Measurements from ENCODE around the gene KIAA1755. TPM values are rescaled to one million over a fixed set of nuclear protein-coding genes. Genes with fewer than 3 reads are reported as not detected.

Gene KIAA1755
- total and polyA plus RNA-seq, 11 donors: 2.1 to 6.7 (median 3.5) TPM

DNA sequence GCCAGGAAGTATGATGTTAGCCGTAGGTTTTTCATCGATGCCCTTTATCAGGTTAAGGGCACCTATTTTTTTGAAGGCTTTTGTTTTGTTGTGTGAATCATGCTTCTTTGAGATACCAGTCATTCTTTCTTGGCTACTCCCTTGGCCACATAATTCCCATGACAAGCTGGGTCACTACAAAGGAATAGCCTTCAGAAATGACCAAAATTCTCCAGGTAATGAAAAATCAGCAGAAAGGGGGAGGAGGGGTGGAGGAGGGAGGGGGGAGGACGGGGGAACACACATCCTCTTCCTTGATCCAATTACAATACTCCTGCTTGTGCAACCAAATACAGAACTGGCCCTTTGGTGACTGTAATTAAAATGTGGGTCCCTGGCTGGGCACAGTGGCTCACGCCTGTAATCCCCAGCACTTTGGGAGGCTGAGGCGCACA is 73.7 kb downstream of the KIAA1755 start:
- ATAC-seq: no peak
- WGBS, 4 donors: 60 to 73% (median 67%) methylated on average over 5 of the region's 5 CpGs

DNA sequence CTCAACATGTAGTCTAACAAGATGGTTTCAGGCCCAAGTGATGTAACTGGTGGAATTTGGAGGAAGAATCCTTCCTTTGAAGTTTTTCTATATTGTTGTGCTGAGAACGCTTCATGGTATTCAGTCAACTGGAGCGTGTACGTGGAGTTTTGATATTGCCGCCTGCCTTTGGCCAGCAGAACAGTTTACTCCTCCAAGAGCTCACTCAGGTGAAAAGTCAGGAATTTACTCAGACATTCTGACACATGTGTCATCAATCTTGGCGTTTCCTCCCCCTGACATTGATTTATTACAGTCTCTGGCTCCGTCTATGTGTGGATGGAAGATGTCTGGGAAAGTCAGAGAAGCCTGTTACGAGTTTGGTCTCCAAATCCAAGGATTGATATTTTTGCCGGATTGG is 76.4 kb downstream of the KIAA1755 start:
- intact Hi-C loops (cut with DNase I): no loop called here
- Histone ChIP-seq H3K36me3 (no peaks in the 10 kb centered on the region), H3K27ac (no peak overlapping the region), H3K4me1 (peaks cover 0 to 7% (median 0%) of the 10 kb centered on the region in 12 donors), H3K9me3 (peaks cover 0 to 9% (median 0%) of the 10 kb centered on the region in 12 donors), H3K27me3 (no peaks in the 10 kb centered on the region), H3K4me3 (no peak overlapping the region)
- no peak for TF ChIP-seq POLR2A (IDR thresholded peaks at IDR 0.05)
- WGBS, 4 donors: 70 to 77% (median 75%) methylated on average over 8 of the region's 8 CpGs
- no peak for DNase-seq
- no peak for ATAC-seq

More for the DNA sequence above, 73.7 kb downstream of the KIAA1755 start:
- Histone ChIP-seq H3K9me3 (peaks cover 0 to 6% (median 0%) of the 10 kb centered on the region in 12 donors), H3K27ac (no peak overlapping the region), H3K27me3 (no peaks in the 10 kb centered on the region), H3K4me1 (peaks cover 0 to 16% (median 0%) of the 10 kb centered on the region in 12 donors), H3K36me3 (no peaks in the 10 kb centered on the region), H3K4me3 (no peak overlapping the region)
- intact Hi-C loops (cut with DNase I): no loop called here
- TF ChIP-seq, protein P1, sequence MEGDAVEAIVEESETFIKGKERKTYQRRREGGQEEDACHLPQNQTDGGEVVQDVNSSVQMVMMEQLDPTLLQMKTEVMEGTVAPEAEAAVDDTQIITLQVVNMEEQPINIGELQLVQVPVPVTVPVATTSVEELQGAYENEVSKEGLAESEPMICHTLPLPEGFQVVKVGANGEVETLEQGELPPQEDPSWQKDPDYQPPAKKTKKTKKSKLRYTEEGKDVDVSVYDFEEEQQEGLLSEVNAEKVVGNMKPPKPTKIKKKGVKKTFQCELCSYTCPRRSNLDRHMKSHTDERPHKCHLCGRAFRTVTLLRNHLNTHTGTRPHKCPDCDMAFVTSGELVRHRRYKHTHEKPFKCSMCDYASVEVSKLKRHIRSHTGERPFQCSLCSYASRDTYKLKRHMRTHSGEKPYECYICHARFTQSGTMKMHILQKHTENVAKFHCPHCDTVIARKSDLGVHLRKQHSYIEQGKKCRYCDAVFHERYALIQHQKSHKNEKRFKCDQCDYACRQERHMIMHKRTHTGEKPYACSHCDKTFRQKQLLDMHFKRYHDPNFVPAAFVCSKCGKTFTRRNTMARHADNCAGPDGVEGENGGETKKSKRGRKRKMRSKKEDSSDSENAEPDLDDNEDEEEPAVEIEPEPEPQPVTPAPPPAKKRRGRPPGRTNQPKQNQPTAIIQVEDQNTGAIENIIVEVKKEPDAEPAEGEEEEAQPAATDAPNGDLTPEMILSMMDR (IDR thresholded peaks at IDR 0.05): no peak
- TF ChIP-seq POLR2A (IDR thresholded peaks at IDR 0.05): no peak
- DNase-seq: no peak

DNA sequence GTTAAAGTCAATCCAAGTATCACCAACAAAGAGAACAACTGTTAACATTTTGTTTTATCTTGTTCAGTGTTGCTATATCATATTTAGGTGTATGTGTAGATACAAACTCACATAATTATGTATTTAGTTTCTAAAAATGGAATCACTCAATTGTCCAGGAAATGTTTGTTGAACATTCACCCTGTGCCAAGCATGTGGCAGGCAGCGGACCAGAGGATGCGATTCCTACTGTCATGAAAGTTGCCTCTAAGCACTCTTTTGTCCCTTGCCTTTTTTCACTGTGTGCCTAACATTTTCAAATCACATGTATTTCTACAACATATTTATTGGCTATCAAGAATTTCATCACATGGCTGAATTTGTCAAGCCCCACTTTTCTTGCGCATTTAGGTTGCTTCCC is 78.6 kb downstream of the KIAA1755 start:
- DNase-seq (no peak), ATAC-seq (no peak)
- Histone ChIP-seq H3K27me3 (no peaks in the 10 kb centered on the region), H3K27ac (no peak overlapping the region), H3K9me3 (peaks cover 0 to 9% (median 0%) of the 10 kb centered on the region in 12 donors), H3K36me3 (no peaks in the 10 kb centered on the region), H3K4me1 (peaks cover 0 to 1% (median 0%) of the 10 kb centered on the region in 12 donors), H3K4me3 (no peak overlapping the region)
- TF ChIP-seq POLR2A (IDR thresholded peaks at IDR 0.05): no peak
- TF ChIP-seq, protein P1 (IDR thresholded peaks at IDR 0.05): no peak
- intact Hi-C loops (cut with DNase I): no loop called here
- WGBS, 4 donors: 91 to 96% (median 94%) methylated on average over 3 of the region's 3 CpGs

DNA sequence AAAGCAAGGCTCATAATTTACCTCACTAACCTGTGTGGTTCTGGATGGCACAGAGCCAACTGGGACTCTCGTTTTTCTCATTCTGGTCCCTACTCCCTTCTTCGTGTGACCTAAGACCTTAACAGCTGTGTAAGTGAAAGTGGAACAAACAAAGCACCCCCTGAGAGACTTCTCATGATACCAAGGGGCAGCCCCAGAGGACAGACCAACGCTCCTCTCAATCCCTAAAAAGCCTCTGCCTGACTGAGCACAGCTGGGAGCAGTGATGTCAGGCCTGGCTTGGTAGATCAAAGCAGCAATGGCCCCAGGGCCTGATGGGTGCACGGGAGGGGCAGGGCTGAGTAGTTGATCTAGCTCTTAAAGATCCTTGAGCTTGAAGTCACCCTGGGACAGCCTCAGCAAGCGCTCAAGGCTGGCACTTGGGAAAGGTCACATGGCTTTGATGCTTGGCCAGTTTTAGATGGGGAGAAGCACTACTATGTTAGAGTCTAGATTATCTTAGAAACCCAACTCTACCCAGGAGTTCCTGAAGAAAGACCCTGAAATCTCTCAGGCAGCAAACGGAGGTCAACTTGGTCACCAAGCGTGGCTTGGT is 79.2 kb downstream of the KIAA1755 start:
- Histone ChIP-seq H3K27ac (no peak overlapping the region), H3K4me1 (no peaks in the 10 kb centered on the region), H3K4me3 (no peak overlapping the region), H3K9me3 (peaks cover 0 to 9% (median 0%) of the 10 kb centered on the region in 12 donors), H3K36me3 (no peaks in the 10 kb centered on the region), H3K27me3 (no peaks in the 10 kb centered on the region)
- ATAC-seq (peak in 1 of 4 donors; percentile 34), DNase-seq (no peak)
- no peak for TF ChIP-seq POLR2A (IDR thresholded peaks at IDR 0.05)
- TF ChIP-seq, protein P1 (IDR thresholded peaks at IDR 0.05): no peak
- intact Hi-C loops (cut with DNase I): no loop called here
- WGBS, 4 donors: 79 to 92% (median 87%) methylated on average over 7 of the region's 7 CpGs

DNA sequence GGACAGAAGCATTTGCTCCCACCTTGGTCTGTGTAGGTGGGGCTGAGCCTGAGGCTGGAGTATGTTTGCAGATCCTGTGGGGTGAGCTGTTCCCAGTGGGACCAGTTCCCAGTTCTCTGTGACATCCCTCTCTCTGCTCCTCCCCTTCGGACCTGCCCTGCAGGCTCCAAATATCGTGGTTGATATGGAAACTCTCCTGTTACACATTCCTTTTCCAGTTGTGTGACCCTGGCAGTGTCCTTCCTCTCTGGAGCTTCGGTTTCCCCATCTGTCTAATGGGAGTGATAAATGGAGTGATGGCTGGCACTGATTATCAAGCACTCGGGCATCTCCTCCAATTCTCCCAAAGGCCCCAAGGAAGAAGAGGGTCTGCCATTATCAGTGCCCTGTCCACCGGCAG is 79.8 kb downstream of the KIAA1755 start:
- WGBS, 4 donors: 65 to 77% (median 69%) methylated on average over 5 of the region's 5 CpGs
- no peak for DNase-seq
- Histone ChIP-seq H3K27ac (no peak overlapping the region), H3K27me3 (no peaks in the 10 kb centered on the region), H3K4me1 (no peaks in the 10 kb centered on the region), H3K4me3 (no peak overlapping the region), H3K9me3 (peaks cover 0 to 9% (median 0%) of the 10 kb centered on the region in 12 donors), H3K36me3 (no peaks in the 10 kb centered on the region)
- TF ChIP-seq, protein P1 (IDR thresholded peaks at IDR 0.05): no peak
- no peak for TF ChIP-seq POLR2A (IDR thresholded peaks at IDR 0.05)
- no peak for ATAC-seq
- intact Hi-C loops (cut with DNase I): no loop called here

Measured in heart left ventricle (tissue), 16 donors.